Ascending aorta (tissue), 2 donors: Measurements from ENCODE around the gene RNF207. TPM values are rescaled to one million over a fixed set of nuclear protein-coding genes. Genes with fewer than 3 reads are reported as not detected.

Experiments
- DNase-seq, 2 donors: peaks; one replicate each; pipeline ENCODE4 v3.0.0-alpha.2; 2019; ENCODE audit warnings: low spot score in 2 of 2
- H3K27ac ChIP-seq, 2 donors: fragments of 200-600 bp; sonication (generic); one replicate each; pipeline ENCODE4 v1.5.1; 2016 to 2017; ENCODE audit warnings: mild to moderate bottlenecking in 1 of 2
- H3K27me3 ChIP-seq: fragments of 200-600 bp; sonication (generic); one replicate; pipeline ENCODE4 v1.5.1; 2017
- H3K36me3 ChIP-seq, 2 donors: fragments of 200-600 bp; sonication (generic); one replicate each; pipeline ENCODE4 v1.5.1; 2016
- H3K4me1 ChIP-seq, 2 donors: fragments of 200-600 bp; sonication (generic); one replicate each; pipeline ENCODE4 v1.5.1; 2016 to 2017; ENCODE audit warnings: mild to moderate bottlenecking in 1 of 2
- H3K4me3 ChIP-seq, 2 donors: fragments of 200-600 bp; sonication (generic); one replicate each; pipeline ENCODE4 v1.5.1; 2016 to 2017; ENCODE audit warnings: mild to moderate bottlenecking in 1 of 2
- H3K9me3 ChIP-seq, 2 donors: fragments of 200-600 bp; sonication (generic); one replicate each; pipeline ENCODE4 v1.5.1; 2016
- CTCF ChIP-seq, 3 experiments: fragments of 200-600 bp in 2 of 3; fragments of 450-650 bp in 1 of 3; sonication (generic) in 2 of 3; IDR thresholded peaks; one replicate each; pipeline ENCODE4 v1.5.1; 2016 to 2019; ENCODE audit warnings: antibody characterized with exemption in 3 of 3, mild to moderate bottlenecking in 1 of 3, moderate library complexity in 1 of 3
- intact Hi-C: fragments of 100-400 bp; cut with DNase I; formaldehyde crosslinking; loops from one replicate; pipeline ENCODE4 v1.15.1; 2023
- total RNA-seq: library from RNA; depleted of rRNA; stranded (reverse); fragments of >200 nt; gene quantifications from one replicate; pipeline ENCODE4 v1.1.0, GENCODE V29; 2016

The RNF207 gene
- total RNA-seq, 1 donor from 2014 or later, result 81.1 TPM

- Histone ChIP-seq H3K27me3 (no peaks in the 10 kb centered on the region), H3K4me3 (peak overlapping the region; percentile 78 to 89), H3K36me3 (peaks cover 0 to 31% of the 10 kb centered on the region in 2 donors), H3K27ac (no peak overlapping the region), H3K4me1 (peaks cover 2 to 9% of the 10 kb centered on the region in 2 donors), H3K9me3 (no peaks in the 10 kb centered on the region)
- intact Hi-C loops, result no loop called here
- DNase-seq, result no peak
- TF ChIP-seq CTCF (IDR thresholded peaks at IDR 0.05), result no peak
These were observed 29.4 kb downstream of the RNF207 start for GRCh38 chr1:6235296-6235677.

- no peak for DNase-seq
- Histone ChIP-seq H3K27ac (no peak overlapping the region), H3K27me3 (peaks cover 12% of the 10 kb centered on the region), H3K36me3 (peaks cover 0 to 17% of the 10 kb centered on the region in 2 donors), H3K4me1 (peaks cover 6 to 11% of the 10 kb centered on the region in 2 donors), H3K9me3 (no peaks in the 10 kb centered on the region), H3K4me3 (no peak overlapping the region)
- TF ChIP-seq CTCF (IDR thresholded peaks at IDR 0.05), result no peak
- intact Hi-C loops, result loop anchor here (2.0 kb wide), 1 partner anchor 244 kb away; the partner anchor contains the start of gene NPHP4
These were observed 31.2 kb downstream of the RNF207 start for GRCh38 chr1:6237093-6237492.

DNA sequence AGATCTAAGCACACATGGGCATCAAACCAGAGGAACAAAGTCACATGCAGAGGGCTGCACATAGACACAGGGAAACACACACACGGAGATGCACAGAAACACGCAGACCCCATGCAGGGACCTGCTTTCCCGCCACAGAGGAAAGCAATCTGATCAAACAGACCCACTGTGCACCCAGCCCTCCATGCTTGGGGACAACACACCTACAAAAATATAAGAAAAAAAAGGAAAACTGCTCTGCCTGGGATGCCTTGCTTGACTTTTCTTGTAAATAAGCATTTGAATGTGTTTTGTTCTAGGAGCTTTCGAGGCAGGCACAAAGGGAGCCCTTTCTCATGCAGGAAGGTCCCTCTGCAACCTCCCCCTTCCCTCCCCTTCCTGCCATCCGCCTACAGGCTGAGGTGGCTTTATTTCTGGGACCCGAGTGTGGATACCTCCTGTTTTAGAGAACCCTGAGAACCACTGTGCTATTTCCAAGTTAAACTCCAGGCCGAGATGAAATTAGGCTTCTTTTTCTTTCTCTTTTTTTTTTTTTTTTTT, 33.4 kb downstream of the RNF207 start:
- no peak overlapping the region for H3K27ac ChIP-seq
- peaks cover 10 to 11% of the 10 kb centered on the region in 2 donors for H3K4me1 ChIP-seq
- no peaks in the 10 kb centered on the region for H3K36me3 ChIP-seq
- H3K27me3 ChIP-seq, result peaks cover 32% of the 10 kb centered on the region
- H3K4me3 ChIP-seq, result no peak overlapping the region
- TF ChIP-seq CTCF (IDR thresholded peaks at IDR 0.05), result no peak
- no peaks in the 10 kb centered on the region for H3K9me3 ChIP-seq
- intact Hi-C loops, result no loop called here
- DNase-seq, result no peak

DNA sequence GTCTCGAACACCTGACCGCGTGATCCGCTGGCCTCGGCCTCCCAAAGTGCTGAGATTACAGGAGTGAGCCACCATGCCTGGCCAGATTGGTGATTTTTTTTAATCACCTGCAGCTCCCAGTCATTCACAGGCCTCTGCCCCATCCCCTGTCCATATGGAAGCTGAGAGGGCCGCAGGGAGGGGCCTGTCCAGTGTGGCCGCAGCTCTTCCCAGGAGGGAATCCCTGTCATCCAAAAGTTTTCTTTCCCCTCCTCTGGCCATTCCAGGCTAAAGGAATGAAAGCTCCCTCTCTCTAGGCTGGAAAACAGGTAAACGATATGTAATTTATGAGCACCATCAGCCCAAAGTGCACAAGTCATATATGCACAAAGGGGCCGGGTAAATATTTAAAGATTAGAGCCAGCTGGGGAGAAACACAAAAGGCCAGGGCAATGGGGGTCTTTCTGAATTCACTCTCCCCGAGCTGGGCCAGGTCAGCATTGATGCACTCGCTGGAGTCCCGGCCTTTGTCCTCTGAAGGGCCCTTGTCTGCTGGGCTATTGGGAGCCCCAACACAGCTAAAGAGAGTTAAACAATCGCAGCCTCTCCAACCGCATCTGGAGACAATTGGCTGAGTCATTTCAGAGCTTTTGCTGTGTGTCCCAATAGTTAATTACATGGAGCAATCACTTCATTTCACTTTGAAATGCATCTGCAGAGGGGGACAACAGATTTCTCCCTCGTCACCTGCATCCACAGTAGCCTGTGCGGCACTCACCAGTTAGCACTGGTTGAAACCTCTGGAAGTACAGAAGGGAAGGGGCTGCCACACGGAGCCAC, 34.2 kb downstream of the RNF207 start:
- Histone ChIP-seq H3K27me3 (peaks cover 36% of the 10 kb centered on the region), H3K36me3 (no peaks in the 10 kb centered on the region), H3K4me1 (peaks cover 3 to 7% of the 10 kb centered on the region in 2 donors), H3K4me3 (no peak overlapping the region), H3K27ac (no peak overlapping the region), H3K9me3 (no peaks in the 10 kb centered on the region)
- intact Hi-C loops, result no loop called here
- no peak for TF ChIP-seq CTCF (IDR thresholded peaks at IDR 0.05)
- DNase-seq, result no peak

- no peaks in the 10 kb centered on the region for H3K9me3 ChIP-seq
- DNase-seq, result no peak
- peaks cover 2 to 12% of the 10 kb centered on the region in 2 donors for H3K4me1 ChIP-seq
- H3K27me3 ChIP-seq, result peaks cover 45% of the 10 kb centered on the region
- H3K4me3 ChIP-seq, result peak overlapping the region in 1 of 2 donors; percentile 27
- intact Hi-C loops, result no loop called here
- no peak overlapping the region for H3K27ac ChIP-seq
- TF ChIP-seq CTCF (IDR thresholded peaks at IDR 0.05), result no peak
- no peaks in the 10 kb centered on the region for H3K36me3 ChIP-seq
These were observed 35.4 kb downstream of the RNF207 start for GRCh38 chr1:6241107-6241886.
